Right kidney (tissue), 1 donor: Measurements from ENCODE around the gene IL10RB.
"Not testable (repeated sequence)": the region's sequence is repeated elsewhere in the genome, so short reads cannot be mapped to it uniquely, and the experiment has no call there.

ENCODE experiments used
- DNase-seq: peaks from one replicate; pipeline ENCODE4 v3.0.0-alpha.2; 2016

The IL10RB gene

GRCh38 chr21:33239559-33240127, 26.5 kb upstream of the IL10RB start:
- not testable (repeated sequence) for DNase-seq

- no peak for DNase-seq
Observed at GRCh38 chr21:33240404-33240803, 25.8 kb upstream of the IL10RB start.

GRCh38 chr21:33241846-33242245, 24.3 kb upstream of the IL10RB start:
- DNase-seq = no peak

GRCh38 chr21:33242846-33243245, 23.3 kb upstream of the IL10RB start:
- not testable (repeated sequence) for DNase-seq

- DNase-seq = no peak
Observed at GRCh38 chr21:33244082-33244778, 21.9 kb upstream of the IL10RB start.

- DNase-seq = no peak
Observed at GRCh38 chr21:33244779-33245105, 21.4 kb upstream of the IL10RB start.

- DNase-seq = no peak
Observed at GRCh38 chr21:33245289-33245918, 20.8 kb upstream of the IL10RB start.

GRCh38 chr21:33246506-33246905, 19.7 kb upstream of the IL10RB start:
- no peak for DNase-seq

GRCh38 chr21:33246963-33247362, 19.2 kb upstream of the IL10RB start:
- no peak for DNase-seq

GRCh38 chr21:33247599-33247998, 18.6 kb upstream of the IL10RB start:
- no peak for DNase-seq

GRCh38 chr21:33249331-33250002, 16.7 kb upstream of the IL10RB start:
- DNase-seq = no peak

- no peak for DNase-seq
Observed at GRCh38 chr21:33251119-33251518, 15.0 kb upstream of the IL10RB start.

GRCh38 chr21:33253382-33253781, 12.8 kb upstream of the IL10RB start:
- DNase-seq = not testable (repeated sequence)

- no peak for DNase-seq
Observed at GRCh38 chr21:33254766-33255165, 11.4 kb upstream of the IL10RB start.

- DNase-seq = no peak
Observed at GRCh38 chr21:33255404-33255803, 10.8 kb upstream of the IL10RB start.

GRCh38 chr21:33256019-33256418, 10.1 kb upstream of the IL10RB start:
- no peak for DNase-seq

GRCh38 chr21:33257094-33257803, 8.9 kb upstream of the IL10RB start:
- no peak for DNase-seq

- no peak for DNase-seq
Observed at GRCh38 chr21:33258475-33258874, 7.7 kb upstream of the IL10RB start.

- no peak for DNase-seq
Observed at GRCh38 chr21:33259428-33259827, 6.7 kb upstream of the IL10RB start.

GRCh38 chr21:33259995-33260394, 6.2 kb upstream of the IL10RB start:
- DNase-seq = no peak

- no peak for DNase-seq
Observed at GRCh38 chr21:33261635-33262034, 4.5 kb upstream of the IL10RB start.

- DNase-seq = no peak
Observed at GRCh38 chr21:33262921-33263320, 3.2 kb upstream of the IL10RB start.

- no peak for DNase-seq
Observed at GRCh38 chr21:33264561-33264960, 1.6 kb upstream of the IL10RB start.
